Measurements from ENCODE around the gene GAMT. TPM values are rescaled to one million over a fixed set of nuclear protein-coding genes. Genes with fewer than 3 reads are reported as not detected.
A peak's percentile ranks its signal among the peaks of the same experiment; 100 is the strongest.

The GAMT gene
- total RNA-seq, 1 experiment from 2014 or later, result 15.2 TPM

- H3K36me3 ChIP-seq, result peaks cover 51% of the 10 kb centered on the region
- H3K27ac ChIP-seq, result no peak overlapping the region
- no peaks in the 10 kb centered on the region for H3K27me3 ChIP-seq
- H3K9me3 ChIP-seq (replicated peaks), result no peaks in the 10 kb centered on the region
- no peak for DNase-seq
- H3K4me3 ChIP-seq, result no peak overlapping the region
- peaks cover 9% of the 10 kb centered on the region for H3K4me1 ChIP-seq
Measured at GRCh38 chr19:1365319-1366269, 35.7 kb downstream of the GAMT start.

GRCh38 chr19:1364070-1364704 is 37.2 kb downstream of the GAMT start:
- Histone ChIP-seq H3K27me3 (no peaks in the 10 kb centered on the region), H3K9me3 (replicated peaks) (no peaks in the 10 kb centered on the region), H3K4me3 (no peak overlapping the region), H3K36me3 (peaks cover 43% of the 10 kb centered on the region), H3K27ac (no peak overlapping the region), H3K4me1 (peaks cover 16% of the 10 kb centered on the region)
- no peak for DNase-seq

- H3K27me3 ChIP-seq, result no peaks in the 10 kb centered on the region
- peaks cover 16% of the 10 kb centered on the region for H3K4me1 ChIP-seq
- H3K36me3 ChIP-seq, result peaks cover 40% of the 10 kb centered on the region
- DNase-seq, result no peak
- H3K27ac ChIP-seq, result no peak overlapping the region
- H3K4me3 ChIP-seq, result no peak overlapping the region
- no peaks in the 10 kb centered on the region for H3K9me3 ChIP-seq (replicated peaks)
Measured at GRCh38 chr19:1363599-1363998, 37.7 kb downstream of the GAMT start.

GRCh38 chr19:1362387-1363257 is 38.7 kb downstream of the GAMT start:
- Histone ChIP-seq H3K27me3 (no peaks in the 10 kb centered on the region), H3K9me3 (replicated peaks) (no peaks in the 10 kb centered on the region), H3K27ac (peak overlapping the region; percentile 89), H3K36me3 (peaks cover 43% of the 10 kb centered on the region), H3K4me3 (no peak overlapping the region), H3K4me1 (peaks cover 16% of the 10 kb centered on the region)
- no peak for DNase-seq

- peaks cover 19% of the 10 kb centered on the region for H3K4me1 ChIP-seq
- no peaks in the 10 kb centered on the region for H3K9me3 ChIP-seq (replicated peaks)
- peaks cover 37% of the 10 kb centered on the region for H3K36me3 ChIP-seq
- DNase-seq, result peak; percentile 50 to 77
- no peaks in the 10 kb centered on the region for H3K27me3 ChIP-seq
- H3K27ac ChIP-seq, result peak overlapping the region; percentile 89
- H3K4me3 ChIP-seq, result peak overlapping the region; percentile 58
Measured at GRCh38 chr19:1361601-1362386, 39.5 kb downstream of the GAMT start.

GRCh38 chr19:1360818-1361461 is 40.4 kb downstream of the GAMT start:
- Histone ChIP-seq H3K27ac (peak overlapping the region; percentile 89), H3K36me3 (peaks cover 31% of the 10 kb centered on the region), H3K9me3 (replicated peaks) (no peaks in the 10 kb centered on the region), H3K4me3 (peak overlapping the region; percentile 58), H3K27me3 (no peaks in the 10 kb centered on the region), H3K4me1 (peaks cover 25% of the 10 kb centered on the region)
- DNase-seq, result peak; percentile 84 to 86

- peaks cover 25% of the 10 kb centered on the region for H3K4me1 ChIP-seq
- H3K36me3 ChIP-seq, result peaks cover 24% of the 10 kb centered on the region
- DNase-seq, result no peak
- peak overlapping the region; percentile 58 for H3K4me3 ChIP-seq
- H3K27ac ChIP-seq, result peak overlapping the region; percentile 89
- no peaks in the 10 kb centered on the region for H3K27me3 ChIP-seq
- no peaks in the 10 kb centered on the region for H3K9me3 ChIP-seq (replicated peaks)
Measured at GRCh38 chr19:1360126-1360817, 41.1 kb downstream of the GAMT start.

- Histone ChIP-seq H3K27me3 (no peaks in the 10 kb centered on the region), H3K4me3 (no peak overlapping the region), H3K36me3 (peaks cover 12% of the 10 kb centered on the region), H3K4me1 (peaks cover 27% of the 10 kb centered on the region), H3K27ac (no peak overlapping the region), H3K9me3 (replicated peaks) (no peaks in the 10 kb centered on the region)
- DNase-seq, result no peak
Measured at GRCh38 chr19:1357531-1358109, 43.7 kb downstream of the GAMT start.

- peak overlapping the region; percentile 98 for H3K4me3 ChIP-seq
- H3K9me3 ChIP-seq (replicated peaks), result no peaks in the 10 kb centered on the region
- no peaks in the 10 kb centered on the region for H3K27me3 ChIP-seq
- peaks cover 9% of the 10 kb centered on the region for H3K36me3 ChIP-seq
- DNase-seq, result no peak
- H3K27ac ChIP-seq, result peak overlapping the region; percentile 79
- H3K4me1 ChIP-seq, result peaks cover 21% of the 10 kb centered on the region
Measured at GRCh38 chr19:1356508-1356865, 44.9 kb downstream of the GAMT start.

- peak; percentile 76 to 82 for DNase-seq
- Histone ChIP-seq H3K9me3 (replicated peaks) (no peaks in the 10 kb centered on the region), H3K27me3 (no peaks in the 10 kb centered on the region)
Measured at GRCh38 chr19:1355568-1356507, 45.5 kb downstream of the GAMT start.

GRCh38 chr19:1354970-1355567 is 46.3 kb downstream of the GAMT start:
- H3K4me3 ChIP-seq, result peak overlapping the region; percentile 98
- H3K27me3 ChIP-seq, result no peaks in the 10 kb centered on the region
- H3K27ac ChIP-seq, result peak overlapping the region; percentile 79
- no peak for DNase-seq
- H3K4me1 ChIP-seq, result peaks cover 13% of the 10 kb centered on the region
- H3K36me3 ChIP-seq, result 0 out of 2 replicates have a peak, but pooled peaks cover 5% of the 10 kb centered on the region
- H3K9me3 ChIP-seq (replicated peaks), result no peaks in the 10 kb centered on the region

More at GRCh38 chr19:1355568-1356507, 45.5 kb downstream of the GAMT start:
- peaks cover 21% of the 10 kb centered on the region for H3K4me1 ChIP-seq
- peak overlapping the region; percentile 79 for H3K27ac ChIP-seq
- peaks cover 9% of the 10 kb centered on the region for H3K36me3 ChIP-seq
- H3K4me3 ChIP-seq, result peak overlapping the region; percentile 98

GRCh38 chr19:1353144-1353543 is 48.2 kb downstream of the GAMT start:
- Histone ChIP-seq H3K9me3 (replicated peaks) (no peaks in the 10 kb centered on the region), H3K27me3 (no peaks in the 10 kb centered on the region), H3K36me3 (0 out of 2 replicates have a peak, but pooled peaks cover 5% of the 10 kb centered on the region), H3K4me3 (no peak overlapping the region), H3K4me1 (peaks cover 11% of the 10 kb centered on the region; the same call in 1 of the 2 replicates), H3K27ac (no peak overlapping the region)
- DNase-seq, result no peak
